Subcutaneous adipose tissue (tissue), 4 donors: Measurements from ENCODE around the gene UBE3A. TPM values are rescaled to one million over a fixed set of nuclear protein-coding genes. Genes with fewer than 3 reads are reported as not detected.

Experiments used
- total RNA-seq, 4 donors: library from RNA; depleted of rRNA; stranded (reverse); fragments of >200 nt; gene quantifications; one replicate each; pipeline ENCODE4 v1.1.0, GENCODE V29; 2016
- TF ChIP-seq, protein P1 (sequence below): fragments of 450-650 bp; IDR thresholded peaks from one replicate; pipeline ENCODE4 v1.5.1; 2016; ENCODE audit warnings: low read depth, mild to moderate bottlenecking, control low read depth, antibody characterized with exemption, moderate library complexity

UBE3A gene
- total RNA-seq, 4 donors from 2014 or later = 56.7 to 94.6 (median 64.8) TPM

DNA sequence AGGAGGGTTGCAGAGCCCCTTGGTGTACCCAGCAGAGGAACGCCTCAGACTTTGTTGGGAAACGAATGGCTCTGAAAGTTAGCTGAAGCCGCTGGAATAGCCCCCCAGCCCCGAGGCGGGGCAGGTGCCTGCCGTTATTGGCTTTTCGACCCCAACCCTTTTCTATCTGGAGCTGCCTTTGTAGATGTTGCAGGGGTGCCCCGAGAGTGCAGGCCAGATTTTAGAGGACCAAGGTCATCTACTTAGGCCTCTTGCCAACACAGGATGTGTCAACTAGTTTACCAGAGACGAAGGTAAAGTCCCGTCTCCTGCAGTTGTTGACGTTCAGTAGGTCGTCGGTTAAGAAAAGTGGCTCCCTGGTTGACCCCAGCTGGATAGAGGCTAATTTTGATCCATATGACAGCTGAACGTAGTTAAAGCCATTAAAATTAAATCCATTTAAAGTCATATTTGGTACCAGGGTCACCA is 579 bp upstream of the UBE3A start:
- TF ChIP-seq, protein P1, sequence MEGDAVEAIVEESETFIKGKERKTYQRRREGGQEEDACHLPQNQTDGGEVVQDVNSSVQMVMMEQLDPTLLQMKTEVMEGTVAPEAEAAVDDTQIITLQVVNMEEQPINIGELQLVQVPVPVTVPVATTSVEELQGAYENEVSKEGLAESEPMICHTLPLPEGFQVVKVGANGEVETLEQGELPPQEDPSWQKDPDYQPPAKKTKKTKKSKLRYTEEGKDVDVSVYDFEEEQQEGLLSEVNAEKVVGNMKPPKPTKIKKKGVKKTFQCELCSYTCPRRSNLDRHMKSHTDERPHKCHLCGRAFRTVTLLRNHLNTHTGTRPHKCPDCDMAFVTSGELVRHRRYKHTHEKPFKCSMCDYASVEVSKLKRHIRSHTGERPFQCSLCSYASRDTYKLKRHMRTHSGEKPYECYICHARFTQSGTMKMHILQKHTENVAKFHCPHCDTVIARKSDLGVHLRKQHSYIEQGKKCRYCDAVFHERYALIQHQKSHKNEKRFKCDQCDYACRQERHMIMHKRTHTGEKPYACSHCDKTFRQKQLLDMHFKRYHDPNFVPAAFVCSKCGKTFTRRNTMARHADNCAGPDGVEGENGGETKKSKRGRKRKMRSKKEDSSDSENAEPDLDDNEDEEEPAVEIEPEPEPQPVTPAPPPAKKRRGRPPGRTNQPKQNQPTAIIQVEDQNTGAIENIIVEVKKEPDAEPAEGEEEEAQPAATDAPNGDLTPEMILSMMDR = no peak

DNA sequence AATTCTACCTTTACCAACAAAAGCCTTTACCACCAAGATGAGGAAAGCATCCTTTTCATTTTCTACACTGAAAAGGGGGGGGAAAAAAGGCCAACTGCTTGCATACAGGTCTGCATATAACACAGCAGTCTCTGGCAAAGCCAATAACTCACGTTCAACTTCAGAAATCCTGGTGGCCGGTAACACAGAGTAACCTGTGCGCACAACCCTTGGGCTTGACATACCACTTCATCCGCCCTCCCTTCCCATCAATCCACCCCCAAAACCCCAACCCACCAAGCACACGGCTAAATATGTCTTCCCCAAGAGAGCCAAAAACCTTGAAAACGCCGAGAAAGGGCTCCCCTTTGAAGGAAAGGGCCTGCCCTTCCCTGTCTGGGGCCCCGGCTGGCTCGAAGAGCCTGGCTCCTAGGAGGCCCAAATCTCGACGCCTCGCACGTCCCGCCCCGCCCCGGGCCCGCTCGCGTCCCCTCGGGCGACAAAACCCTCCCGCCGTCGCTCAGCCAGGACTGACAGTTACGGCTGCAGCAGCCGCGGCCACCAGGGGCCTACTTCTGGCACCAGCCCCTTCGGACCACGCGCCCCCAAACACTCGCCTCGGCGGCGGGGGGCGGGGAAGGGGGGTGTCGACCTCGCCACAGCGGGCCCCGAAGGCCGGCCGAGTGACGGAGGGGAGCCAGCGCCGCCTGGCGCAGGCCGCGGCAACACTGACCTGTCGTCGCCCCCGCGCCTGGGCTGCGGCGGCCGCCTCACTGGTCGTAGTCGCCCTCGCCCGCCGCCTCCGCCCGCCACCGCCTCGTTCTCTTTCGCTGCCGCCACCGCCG is 835 bp downstream of the UBE3A start:
- TF ChIP-seq, protein P1 = no peak

DNA sequence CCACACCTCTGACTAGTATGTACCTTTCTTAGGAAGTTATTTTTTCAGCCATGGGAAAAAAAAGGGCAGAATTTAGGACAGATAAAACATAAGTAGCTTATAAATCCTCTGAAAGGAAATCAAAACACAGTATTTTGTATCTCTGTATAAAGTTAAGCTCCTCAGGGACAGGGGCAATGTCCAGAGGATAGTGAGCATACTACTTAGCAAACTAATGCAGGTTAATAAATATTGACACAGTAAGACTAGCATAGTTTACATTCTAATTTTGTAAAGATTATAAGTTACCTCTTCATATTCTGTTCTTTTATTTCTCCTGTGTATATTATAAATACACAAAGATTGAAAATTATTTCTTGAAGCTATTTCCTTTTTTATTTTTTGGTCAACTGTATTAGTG is 2.1 kb downstream of the UBE3A start:
- TF ChIP-seq, protein P1 = no peak

DNA sequence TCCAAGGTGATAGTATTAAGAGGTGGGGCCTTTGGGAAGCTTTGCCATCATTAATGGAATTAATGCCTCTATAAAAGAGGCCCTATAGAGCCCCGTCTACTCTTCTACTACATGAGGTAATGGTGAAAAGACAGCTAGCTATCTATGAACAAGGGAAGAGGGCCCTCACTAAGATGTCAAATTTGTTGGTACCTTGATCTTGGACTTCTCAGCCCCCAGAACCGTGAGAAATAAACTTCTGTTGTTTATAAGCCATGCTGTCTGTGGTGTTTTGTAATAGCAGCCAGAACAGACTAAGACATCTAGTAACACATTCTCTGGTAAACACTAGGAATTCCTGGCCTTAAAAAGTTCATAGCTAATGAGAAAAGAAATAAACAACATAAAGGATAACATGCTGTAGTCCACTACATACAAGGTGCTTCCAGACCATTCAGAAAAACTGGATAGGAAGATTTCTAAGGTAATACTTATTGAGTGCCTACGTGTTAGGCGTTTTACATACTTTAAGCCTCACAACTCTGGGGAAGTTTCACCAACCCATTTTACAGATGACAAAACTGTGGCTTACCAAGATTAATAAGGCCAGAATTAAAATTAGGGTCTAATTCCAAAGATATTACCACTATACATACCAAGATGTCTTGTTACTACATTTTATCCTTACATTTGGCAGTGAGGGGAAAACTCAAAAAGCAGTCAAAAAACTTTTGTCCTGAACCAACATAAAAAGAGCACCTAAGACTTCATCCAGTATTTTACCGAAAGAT is 3.2 kb downstream of the UBE3A start:
- TF ChIP-seq, protein P1 = no peak

DNA sequence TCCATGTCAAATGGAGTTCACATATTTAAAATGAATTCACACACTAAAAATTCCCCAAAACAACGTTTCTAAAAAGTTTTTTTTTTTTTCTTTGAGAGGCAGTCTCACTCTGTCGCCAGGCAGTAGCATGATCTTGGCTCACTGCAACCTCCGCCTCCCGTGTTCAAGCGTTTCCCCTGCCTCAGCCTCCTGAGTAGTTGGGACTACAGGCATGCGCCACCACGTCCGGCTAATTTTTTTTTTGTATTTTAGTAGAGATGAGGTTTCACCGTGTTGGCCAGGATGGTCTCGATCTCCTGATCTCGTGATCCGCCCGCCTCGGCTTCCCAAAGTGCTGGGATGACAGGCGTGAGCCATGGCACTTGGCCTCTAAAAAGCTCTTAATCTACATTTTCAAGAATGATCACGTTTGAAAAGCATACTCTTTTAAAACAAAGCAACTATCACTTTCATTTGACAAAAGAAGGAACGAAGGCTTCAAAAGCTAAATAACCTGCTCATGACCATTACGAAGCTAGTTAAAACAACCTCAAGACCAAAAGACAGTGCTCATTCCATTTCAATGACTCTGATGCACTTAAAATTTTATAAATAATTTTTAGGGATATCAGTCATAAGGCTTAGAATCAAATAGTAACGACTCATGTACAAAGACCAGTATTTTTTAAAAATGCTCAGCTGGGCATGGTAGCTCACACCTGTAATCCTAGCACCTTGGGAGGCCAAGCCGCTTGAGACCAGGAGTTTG is 5.5 kb downstream of the UBE3A start:
- TF ChIP-seq, protein P1 = no peak

DNA sequence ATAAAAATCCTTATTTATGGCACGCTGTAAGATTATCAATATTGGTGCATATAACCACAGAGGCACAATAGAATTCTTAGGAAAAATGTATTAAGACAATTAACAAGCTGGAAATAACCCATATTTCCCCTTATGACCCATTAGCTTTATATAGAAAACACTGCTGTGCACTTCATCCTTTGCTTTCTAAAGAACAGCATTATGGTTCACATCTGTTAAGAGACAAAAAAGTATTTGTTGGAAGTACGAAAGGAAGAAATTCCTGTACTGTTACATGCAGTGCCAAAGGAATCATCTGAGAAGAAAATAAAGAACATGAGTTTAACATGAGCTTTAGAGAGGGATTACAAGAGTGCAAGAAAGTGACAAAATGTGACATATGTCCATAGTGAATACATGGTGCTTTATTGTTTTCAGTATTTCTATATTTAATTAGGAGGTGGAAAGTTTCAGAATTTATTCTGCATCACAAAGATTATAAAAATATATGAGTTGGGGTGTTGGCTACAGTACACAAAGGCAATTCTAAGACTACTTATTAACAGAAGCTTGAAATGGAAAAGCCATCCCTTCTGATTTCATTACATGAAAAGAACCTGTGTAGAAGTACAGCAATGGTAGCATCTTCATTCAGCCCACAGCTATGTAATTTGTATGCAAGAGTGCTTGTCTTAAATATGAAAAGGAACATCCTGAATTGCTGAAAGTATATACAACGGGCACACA is 6.8 kb downstream of the UBE3A start:
- TF ChIP-seq, protein P1 = no peak
